ENCODE data around the gene RSRC1.

DNA sequence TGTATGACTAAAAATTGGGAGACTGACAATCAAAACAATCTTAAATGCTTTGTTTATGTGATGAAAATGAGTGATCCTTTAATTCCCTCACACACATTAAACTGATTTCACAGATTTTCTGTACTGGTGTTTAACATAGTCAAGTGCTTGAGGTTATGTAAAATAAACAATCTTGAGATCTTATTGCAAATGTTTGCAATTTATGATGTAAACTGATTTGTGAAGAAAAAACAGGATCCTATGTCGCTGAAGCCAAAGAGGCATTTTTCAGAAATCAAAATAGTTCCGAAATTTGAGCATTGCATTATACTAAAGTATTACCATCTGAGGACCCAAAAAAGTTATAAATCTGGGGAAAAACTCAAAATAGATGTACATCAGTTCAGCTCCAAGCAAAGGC is 16.4 kb upstream of the RSRC1 start:
- TF ChIP-seq, protein P1, sequence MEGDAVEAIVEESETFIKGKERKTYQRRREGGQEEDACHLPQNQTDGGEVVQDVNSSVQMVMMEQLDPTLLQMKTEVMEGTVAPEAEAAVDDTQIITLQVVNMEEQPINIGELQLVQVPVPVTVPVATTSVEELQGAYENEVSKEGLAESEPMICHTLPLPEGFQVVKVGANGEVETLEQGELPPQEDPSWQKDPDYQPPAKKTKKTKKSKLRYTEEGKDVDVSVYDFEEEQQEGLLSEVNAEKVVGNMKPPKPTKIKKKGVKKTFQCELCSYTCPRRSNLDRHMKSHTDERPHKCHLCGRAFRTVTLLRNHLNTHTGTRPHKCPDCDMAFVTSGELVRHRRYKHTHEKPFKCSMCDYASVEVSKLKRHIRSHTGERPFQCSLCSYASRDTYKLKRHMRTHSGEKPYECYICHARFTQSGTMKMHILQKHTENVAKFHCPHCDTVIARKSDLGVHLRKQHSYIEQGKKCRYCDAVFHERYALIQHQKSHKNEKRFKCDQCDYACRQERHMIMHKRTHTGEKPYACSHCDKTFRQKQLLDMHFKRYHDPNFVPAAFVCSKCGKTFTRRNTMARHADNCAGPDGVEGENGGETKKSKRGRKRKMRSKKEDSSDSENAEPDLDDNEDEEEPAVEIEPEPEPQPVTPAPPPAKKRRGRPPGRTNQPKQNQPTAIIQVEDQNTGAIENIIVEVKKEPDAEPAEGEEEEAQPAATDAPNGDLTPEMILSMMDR (IDR thresholded peaks at IDR 0.05): no peak
- TF ChIP-seq POLR2A (IDR thresholded peaks at IDR 0.05): no peak
